GM21737 (cell line): Measurements from ENCODE around the gene ABCA2.
"Not testable (repeated sequence)": the region's sequence is repeated elsewhere in the genome, so short reads cannot be mapped to it uniquely, and the experiment has no call there.

Source experiments
- ATAC-seq: cut with Tn5 transposase; IDR thresholded peaks from one replicate; pipeline ENCODE4 v1.9.1; 2021; ENCODE audit warnings: mild to moderate bottlenecking, moderate library complexity; ENCODE audit not compliant: unreplicated experiment

Gene ABCA2

DNA sequence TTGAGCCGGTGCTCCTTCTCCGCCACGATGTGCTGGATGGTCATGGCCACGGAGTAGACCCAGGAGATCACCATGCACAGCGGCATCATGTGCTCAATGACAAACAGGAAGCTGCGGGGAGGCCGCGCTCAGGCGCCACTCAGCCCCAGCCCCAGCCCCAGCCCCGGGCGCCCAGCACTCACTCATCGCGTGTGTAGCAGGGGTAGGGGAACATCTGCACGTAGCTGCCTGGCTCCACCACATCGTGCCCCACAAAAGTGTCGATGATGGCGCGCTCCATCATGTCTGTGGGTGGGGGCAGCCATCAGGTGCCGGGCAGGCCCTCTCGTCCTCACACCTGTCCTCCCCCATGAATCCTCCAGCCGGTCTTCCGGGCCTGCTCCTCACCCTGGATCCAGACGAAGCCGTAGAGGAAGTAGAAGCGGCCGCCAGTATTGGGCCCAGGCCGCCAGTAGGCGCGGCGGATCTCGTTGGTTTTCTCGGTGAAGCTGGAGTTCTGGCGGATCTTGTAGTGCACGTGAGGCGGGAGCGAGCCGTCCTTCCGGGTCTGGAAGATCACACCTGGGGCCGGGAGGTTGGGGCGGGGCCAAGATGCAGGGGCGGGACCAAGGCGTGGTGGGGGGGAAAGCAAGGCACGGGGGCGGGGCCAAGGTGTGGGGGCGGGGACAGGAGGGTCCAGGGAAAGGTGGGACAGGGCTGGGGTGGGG is 10.1 kb downstream of the ABCA2 start:
- no peak for ATAC-seq

DNA sequence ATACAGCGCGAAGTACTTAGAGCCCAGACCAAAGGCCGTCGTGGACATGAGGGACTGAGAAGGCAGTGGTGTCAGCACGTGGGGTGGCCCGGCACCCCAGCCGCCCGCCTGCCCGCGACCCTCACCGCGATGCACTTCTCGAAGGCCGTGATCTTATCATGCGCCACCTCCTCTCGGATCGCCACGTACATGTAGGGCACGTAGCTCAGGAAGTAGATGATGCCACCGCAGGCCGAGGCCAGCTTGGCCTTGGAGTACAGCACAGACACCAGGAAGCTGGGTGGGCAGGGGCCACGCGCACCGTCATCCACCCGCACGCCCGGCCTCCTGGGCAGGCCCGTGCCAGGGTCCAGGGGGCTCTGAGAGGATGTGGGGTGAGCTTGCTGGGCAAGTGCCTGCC is 11.0 kb downstream of the ABCA2 start:
- ATAC-seq, result no peak

DNA sequence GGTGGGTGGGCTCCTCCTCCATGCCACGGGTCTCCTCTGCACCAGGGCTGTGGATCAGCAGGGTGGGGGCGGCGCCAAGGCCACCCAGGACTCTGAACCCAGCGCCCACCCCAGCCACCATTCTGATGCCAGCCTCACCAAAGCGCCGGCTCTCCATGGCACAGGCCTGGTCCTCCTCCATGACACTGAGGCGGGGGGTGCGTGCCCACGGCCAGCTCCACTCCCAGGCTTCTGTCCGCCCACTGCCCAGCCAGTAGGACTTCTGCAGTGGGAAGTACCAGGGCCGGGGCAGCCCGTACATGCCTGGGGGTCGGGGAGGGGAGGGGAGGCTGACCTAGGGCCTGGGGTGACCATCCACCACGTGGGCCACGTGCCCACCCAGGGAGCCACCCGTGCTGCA is 11.6 kb downstream of the ABCA2 start:
- no peak for ATAC-seq

DNA sequence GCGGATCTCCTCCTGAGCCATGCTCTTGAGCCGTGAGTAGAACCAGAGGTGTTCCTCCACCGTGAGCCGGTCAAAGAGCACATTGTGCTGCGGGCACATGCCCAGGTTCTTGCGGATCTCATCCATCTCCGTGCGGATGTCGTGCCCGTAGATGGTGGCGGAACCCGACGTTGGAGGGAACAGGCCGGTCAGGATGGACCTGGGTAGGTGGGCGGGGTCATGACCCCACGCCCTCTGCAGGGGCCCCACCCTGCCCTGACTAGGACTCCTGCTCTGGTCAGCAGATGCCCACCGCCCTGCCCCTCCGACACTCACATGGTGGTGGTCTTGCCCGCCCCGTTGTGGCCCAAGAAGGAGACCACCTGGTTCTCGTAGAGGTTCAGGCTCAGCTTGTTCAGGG is 12.1 kb downstream of the ABCA2 start:
- no peak for ATAC-seq

- no peak for ATAC-seq
Measured at GRCh38 chr9:137015540-137015930, 12.5 kb downstream of the ABCA2 start.

- ATAC-seq, result no peak
Measured at GRCh38 chr9:137014776-137015539, 13.1 kb downstream of the ABCA2 start.

DNA sequence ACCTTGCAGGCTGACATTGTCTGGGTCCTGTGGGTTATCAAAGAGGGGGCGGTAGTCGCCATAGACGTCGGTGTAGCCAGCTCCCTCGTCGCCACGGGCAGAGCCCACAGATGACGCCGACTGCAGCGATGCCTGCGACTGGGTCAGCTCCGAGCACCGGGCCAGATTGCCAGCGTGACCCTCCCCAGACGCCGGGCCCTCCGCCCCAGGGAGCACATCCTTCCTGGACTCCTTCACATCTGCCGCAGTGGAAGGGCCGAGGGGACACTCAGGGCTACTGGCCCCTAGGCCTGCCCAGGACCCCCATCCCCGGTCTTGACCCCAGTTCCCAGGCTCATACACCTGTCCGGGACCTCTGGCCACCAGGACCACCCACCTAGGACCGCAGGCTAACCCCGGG is 13.9 kb downstream of the ABCA2 start:
- no peak for ATAC-seq

GRCh38 chr9:137013571-137013940 is 14.5 kb downstream of the ABCA2 start:
- ATAC-seq, result no peak

DNA sequence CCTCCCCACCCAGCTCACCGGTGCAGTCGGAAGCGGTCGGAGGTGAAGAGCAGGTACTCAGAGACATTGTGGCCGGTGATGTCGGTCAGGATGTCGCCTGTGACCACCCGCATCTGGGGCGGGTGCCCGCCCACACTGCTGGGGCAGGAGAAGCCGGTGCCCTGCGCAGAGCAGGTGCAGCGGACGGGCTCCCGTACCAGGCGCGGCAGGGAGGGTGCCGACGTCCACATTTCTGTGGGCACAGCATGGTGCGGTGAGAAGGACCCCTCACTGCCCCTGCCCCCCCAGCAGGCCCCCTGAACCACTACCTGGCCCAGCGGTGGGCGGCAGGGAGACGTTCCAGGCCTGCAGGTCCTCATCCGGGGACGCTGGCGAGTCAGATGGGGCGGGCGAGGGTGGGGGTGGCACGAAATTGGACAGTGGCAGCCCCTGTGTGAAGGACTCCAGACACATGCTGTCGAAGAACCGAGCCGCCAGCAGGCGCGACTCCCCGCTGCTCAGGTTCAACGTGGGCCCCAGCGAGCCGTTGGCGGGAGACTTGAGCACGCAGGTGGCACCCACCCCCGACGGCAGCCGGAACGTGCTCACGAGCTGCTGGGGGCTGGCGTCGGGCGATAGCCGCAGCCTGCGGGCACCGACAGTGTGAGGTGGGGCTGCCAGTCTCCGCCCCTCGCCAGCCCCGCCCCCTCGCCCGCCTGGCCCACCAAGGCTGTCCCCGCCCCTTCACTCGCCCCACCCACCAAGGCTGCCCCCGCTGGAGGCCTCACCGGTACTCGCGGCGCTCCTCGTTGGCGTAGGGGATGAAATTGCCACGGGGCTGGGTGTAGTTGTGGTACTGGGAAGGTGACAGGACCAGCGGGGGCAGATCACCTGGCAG is 15.1 kb downstream of the ABCA2 start:
- no peak for ATAC-seq

DNA sequence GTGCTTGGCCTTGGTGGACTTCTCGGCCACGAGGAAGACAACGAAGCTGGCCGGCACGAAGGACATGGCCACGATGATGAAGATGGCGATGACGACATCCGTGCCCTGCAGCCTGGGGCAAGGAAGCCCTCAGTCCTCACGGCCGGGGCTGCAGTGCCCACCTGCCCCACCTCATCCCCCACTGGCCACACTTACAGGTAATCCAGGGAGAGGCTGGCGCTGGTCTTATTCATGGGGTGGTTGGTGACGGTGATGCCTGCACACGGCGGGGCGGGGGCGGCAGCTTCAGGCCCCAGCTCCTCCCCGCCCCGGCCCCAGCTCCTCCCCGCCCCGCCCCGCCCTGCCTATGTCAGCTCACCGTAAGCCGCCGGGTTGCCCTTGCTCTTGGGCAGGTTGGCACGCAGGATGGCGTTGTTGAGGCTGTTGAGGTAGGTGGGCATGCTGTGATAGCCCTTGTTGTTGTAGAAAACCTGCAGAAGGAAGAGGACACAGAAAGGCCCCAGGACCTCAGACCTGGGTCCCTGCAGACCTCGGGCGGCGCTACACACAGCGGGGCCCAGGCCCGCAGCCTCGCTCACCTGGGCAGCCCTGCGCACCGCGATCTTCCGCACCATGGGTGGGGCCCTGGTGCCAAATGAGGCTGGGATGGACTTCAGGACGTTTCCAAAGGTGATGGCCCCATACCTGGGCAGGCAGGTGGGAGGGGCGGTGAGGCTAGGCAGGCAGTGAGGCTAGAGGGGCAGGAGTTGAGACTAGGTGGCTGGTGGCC is 15.9 kb downstream of the ABCA2 start:
- no peak for ATAC-seq

- ATAC-seq, result no peak
Measured at GRCh38 chr9:137011156-137011555, 16.9 kb downstream of the ABCA2 start.

GRCh38 chr9:137009938-137010732 is 17.9 kb downstream of the ABCA2 start:
- no peak for ATAC-seq

DNA sequence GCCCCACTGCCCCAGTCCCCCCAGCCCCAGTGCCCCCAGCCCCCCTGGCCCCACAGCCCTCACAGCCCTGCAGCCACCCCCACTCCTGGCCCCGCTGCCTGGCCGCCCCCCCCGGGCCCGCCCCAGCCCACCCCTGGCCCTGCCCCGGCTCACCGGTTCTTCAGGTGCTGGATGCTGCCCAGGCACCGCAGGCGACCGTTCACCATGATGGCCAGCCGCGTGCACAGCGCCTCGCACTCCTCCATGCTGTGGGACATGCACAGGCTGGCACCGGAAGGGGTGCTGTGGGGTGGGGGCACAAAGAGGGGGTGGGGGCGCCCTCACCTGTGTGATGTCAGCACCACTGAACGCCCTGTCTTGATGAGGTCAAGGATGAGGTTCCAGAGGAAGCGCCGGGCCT is 18.8 kb downstream of the ABCA2 start:
- ATAC-seq, result no peak

DNA sequence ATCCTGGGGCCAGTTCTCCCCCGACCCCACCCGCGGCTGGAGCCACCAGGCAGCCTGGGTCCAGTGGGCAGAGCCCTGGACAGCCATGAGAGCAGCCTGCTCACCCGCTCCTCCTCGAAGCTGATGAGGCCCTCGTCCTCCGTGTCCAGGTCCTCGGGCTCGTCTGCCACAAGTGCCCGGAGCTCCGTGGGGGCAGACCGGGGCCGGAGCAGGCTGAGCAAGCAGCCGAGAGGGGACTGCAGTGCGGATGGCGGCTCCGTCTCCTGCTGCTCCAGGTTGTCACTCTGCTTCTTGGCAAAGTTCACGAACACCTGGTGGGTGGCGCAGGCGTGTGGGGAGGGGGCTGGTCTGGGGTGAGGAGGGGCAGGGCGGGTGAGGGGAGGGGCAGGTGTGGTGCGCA is 19.7 kb downstream of the ABCA2 start:
- no peak for ATAC-seq

- ATAC-seq, result no peak
Measured at GRCh38 chr9:137007816-137008270, 20.2 kb downstream of the ABCA2 start.

- no peak for ATAC-seq
Measured at GRCh38 chr9:137007108-137007815, 20.8 kb downstream of the ABCA2 start.

- no peak for ATAC-seq
Measured at GRCh38 chr9:137006116-137007003, 21.7 kb downstream of the ABCA2 start.

DNA sequence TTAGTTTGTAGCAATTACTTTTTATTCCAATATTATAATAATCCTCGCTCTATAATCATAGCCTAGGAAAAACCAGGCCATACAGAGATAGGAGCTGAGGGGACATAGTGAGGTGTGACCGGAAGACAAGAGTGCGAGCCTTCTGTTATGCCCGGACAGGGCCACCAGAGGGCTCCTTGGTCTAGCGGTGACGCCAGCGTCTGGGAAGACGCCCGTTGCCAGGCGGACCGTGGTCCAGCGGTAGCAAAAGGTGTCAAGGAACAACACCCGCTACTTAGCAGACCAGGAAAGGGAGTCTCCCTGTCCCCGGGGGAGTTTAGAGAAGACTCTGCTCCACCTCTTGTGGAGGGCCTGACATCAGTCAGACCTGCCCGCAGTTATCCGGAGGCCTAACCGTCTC is 23.8 kb downstream of the ABCA2 start:
- ATAC-seq, result not testable (repeated sequence)
